GM23248 (cell line): ENCODE data around the gene WASL. TPM values are rescaled to one million over a fixed set of nuclear protein-coding genes. Genes with fewer than 3 reads are reported as not detected.

Experiments used
- DNase-seq: peaks from one replicate; pipeline ENCODE4 v3.0.0-alpha.2; 2015
- H2AFZ ChIP-seq: fragments of 200-600 bp; sonication (generic); 2 replicates; pipeline ENCODE4 v1.6.1; 2016; ENCODE audit warnings: antibody characterized with exemption
- H3F3A ChIP-seq: fragments of 200-600 bp; sonication (generic); 2 replicates; pipeline ENCODE4 v1.6.1; 2016; ENCODE audit warnings: mild to moderate bottlenecking, antibody characterized with exemption, mixed run types; ENCODE audit not compliant: insufficient read depth
- H3K27ac ChIP-seq: fragments of 200-600 bp; sonication (generic); 2 replicates; pipeline ENCODE4 v1.5.1; 2016; ENCODE audit warnings: mild to moderate bottlenecking
- H3K27me3 ChIP-seq: fragments of 200-600 bp; sonication (generic); replicated peaks from 2 replicates; pipeline ENCODE4 v1.6.1; 2016; ENCODE audit warnings: mild to moderate bottlenecking; ENCODE audit not compliant: insufficient read depth
- H3K36me3 ChIP-seq: fragments of 200-600 bp; sonication (generic); 2 replicates; pipeline ENCODE4 v1.6.1; 2016; ENCODE audit warnings: low read depth, mild to moderate bottlenecking
- H3K4me1 ChIP-seq: fragments of 200-600 bp; sonication (generic); 2 replicates; pipeline ENCODE4 v1.6.1; 2016; ENCODE audit warnings: mild to moderate bottlenecking; ENCODE audit not compliant: insufficient read depth
- H3K4me2 ChIP-seq: fragments of 200-600 bp; sonication (generic); one replicate; pipeline ENCODE4 v1.6.1; 2016; ENCODE audit warnings: mild to moderate bottlenecking; ENCODE audit not compliant: unreplicated experiment
- H3K4me3 ChIP-seq: fragments of 200-600 bp; sonication (generic); 2 replicates; pipeline ENCODE4 v1.5.1; 2016; ENCODE audit warnings: mild to moderate bottlenecking
- H3K79me2 ChIP-seq: fragments of 200-600 bp; sonication (generic); 2 replicates; pipeline ENCODE4 v1.6.1; 2016; ENCODE audit warnings: mild to moderate bottlenecking; ENCODE audit not compliant: insufficient read depth
- H3K9ac ChIP-seq: fragments of 200-600 bp; sonication (generic); 2 replicates; pipeline ENCODE4 v1.6.1; 2016; ENCODE audit warnings: mild to moderate bottlenecking
- H3K9me2 ChIP-seq: fragments of 200-600 bp; sonication (generic); 2 replicates; pipeline ENCODE4 v1.6.1; 2016; ENCODE audit warnings: mixed run types, mild to moderate bottlenecking, moderate library complexity; ENCODE audit not compliant: insufficient read depth
- H3K9me3 ChIP-seq: fragments of 200-600 bp; sonication (generic); one replicate; pipeline ENCODE4 v1.6.1; 2017; ENCODE audit warnings: low read depth
- H4K20me1 ChIP-seq: fragments of 200-600 bp; sonication (generic); 2 replicates; pipeline ENCODE4 v1.6.0; 2016; ENCODE audit not compliant: insufficient read depth
- EZH2 ChIP-seq: fragments of 200-600 bp; sonication (generic); IDR thresholded peaks from 2 replicates; pipeline ENCODE4 v1.6.1; 2018; ENCODE audit warnings: antibody characterized with exemption, mild to moderate bottlenecking; ENCODE audit not compliant: insufficient read depth, poor library complexity, severe bottlenecking
- EZH2phosphoT487 ChIP-seq: fragments of 200-600 bp; sonication (generic); IDR thresholded peaks from 2 replicates; pipeline ENCODE4 v1.6.1; 2018; ENCODE audit warnings: antibody characterized with exemption, moderate library complexity, mild to moderate bottlenecking, low read depth; ENCODE audit not compliant: insufficient read depth
- WGBS, 2 experiments: methylation state at CpG; one replicate each; pipeline ENCODE4 v1.1.6; 2015 to 2017; ENCODE audit warnings: low lambda C conversion rate in 2 of 2, low coverage in 1 of 2; ENCODE audit errors: missing lambda C conversion rate in 2 of 2; 5-methylcytosine and 5-hydroxymethylcytosine counted together
- in situ Hi-C: fragments of 300-500 bp; cut with MboI; formaldehyde crosslinking; loops from 2 replicates; pipeline ENCODE4 v1.15.0; 2020
- polyA plus RNA-seq: library from polyadenylated mRNA; unstranded; fragments of >200 nt; fragmentation: Nextera tagmentation; extraction: Ambion mirVana; gene quantifications from 2 replicates; pipeline ENCODE4 v1.2.1, GENCODE V29; 2016
- total RNA-seq: library from RNA; depleted of rRNA; stranded (reverse); fragments of >200 nt; shearing (Covaris generic); gene quantifications from 2 replicates; pipeline ENCODE4 v1.2.3, GENCODE V29; 2014

The WASL gene
- total and polyA plus RNA-seq, 2 experiments from 2014 or later: 11.6 to 20.7 TPM

DNA sequence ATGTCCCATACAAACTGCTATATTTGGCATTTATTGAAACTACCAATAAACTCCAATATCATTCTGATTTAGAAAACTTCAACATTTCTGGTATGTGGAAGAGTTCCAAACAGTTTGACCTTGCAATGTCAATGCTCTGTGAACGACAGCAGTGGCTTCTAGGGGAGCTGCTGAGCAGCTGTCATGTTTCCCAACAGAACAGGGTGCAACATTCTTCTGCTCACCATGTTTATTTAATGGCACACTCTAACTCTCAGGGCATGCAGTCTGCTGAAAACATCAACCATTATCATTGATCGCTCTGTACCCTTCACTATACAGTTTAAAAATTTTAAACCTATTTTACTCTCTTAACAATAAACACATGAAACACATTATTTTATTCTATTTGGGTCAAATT, 67.2 kb downstream of the WASL start:
- TF ChIP-seq EZH2phosphoT487 (no peak), EZH2 (no peak)
- Histone ChIP-seq H3K4me2 (no peak overlapping the region), H3K9me3 (no peaks in the 10 kb centered on the region), H3K4me3 (no peak overlapping the region), H3K9ac (no peak overlapping the region), H3K4me1 (peaks cover 5% of the 10 kb centered on the region), H2AFZ (no peak overlapping the region), H3K27me3 (no peaks in the 10 kb centered on the region), H3K9me2 (no peaks in the 10 kb centered on the region), H3K27ac (no peak overlapping the region), H3F3A (peaks cover 23% of the 10 kb centered on the region; the same call in 1 of the 2 replicates), H3K36me3 (peaks cover 13% of the 10 kb centered on the region; the same call in 1 of the 2 replicates), H3K79me2 (no peaks in the 10 kb centered on the region), H4K20me1 (no peaks in the 10 kb centered on the region)
- DNase-seq: no peak
- in situ Hi-C loops: no loop called here
- 56 to 60% methylated on average over 2 of the region's 2 CpGs for WGBS, 2 experiments

GRCh38 chr7:123680580-123680979, 68.2 kb downstream of the WASL start:
- no peak overlapping the region for H3K4me3 ChIP-seq
- H3K4me2 ChIP-seq: no peak overlapping the region
- in situ Hi-C loops: no loop called here
- H3K9ac ChIP-seq: no peak overlapping the region
- no peaks in the 10 kb centered on the region for H3K9me2 ChIP-seq
- H3F3A ChIP-seq: peaks cover 29% of the 10 kb centered on the region
- H3K27me3 ChIP-seq: no peaks in the 10 kb centered on the region
- H4K20me1 ChIP-seq: no peaks in the 10 kb centered on the region
- peaks cover 12% of the 10 kb centered on the region for H3K4me1 ChIP-seq
- no peak overlapping the region for H2AFZ ChIP-seq
- peaks cover 13% of the 10 kb centered on the region; the same call in 1 of the 2 replicates for H3K36me3 ChIP-seq
- TF ChIP-seq EZH2phosphoT487 (no peak), EZH2 (no peak)
- no peaks in the 10 kb centered on the region for H3K9me3 ChIP-seq
- 84 to 95% methylated on average over 3 of the region's 3 CpGs for WGBS, 2 experiments
- no peak overlapping the region for H3K27ac ChIP-seq
- DNase-seq: no peak
- no peaks in the 10 kb centered on the region for H3K79me2 ChIP-seq

- Histone ChIP-seq H3F3A (peaks cover 38% of the 10 kb centered on the region), H3K4me1 (peaks cover 22% of the 10 kb centered on the region), H3K27ac (no peak overlapping the region), H3K4me3 (no peak overlapping the region), H4K20me1 (no peaks in the 10 kb centered on the region), H3K27me3 (no peaks in the 10 kb centered on the region), H3K36me3 (peaks cover 13% of the 10 kb centered on the region; the same call in 1 of the 2 replicates), H3K9me2 (no peaks in the 10 kb centered on the region), H3K9me3 (no peaks in the 10 kb centered on the region), H2AFZ (no peak overlapping the region), H3K79me2 (no peaks in the 10 kb centered on the region), H3K4me2 (no peak overlapping the region), H3K9ac (no peak overlapping the region)
- DNase-seq: no peak
- in situ Hi-C loops: no loop called here
- WGBS, 2 experiments: 93 to 98% methylated on average over 3 of the region's 3 CpGs
- no peak for TF ChIP-seq EZH2phosphoT487
- no peak for TF ChIP-seq EZH2
Measured at GRCh38 chr7:123679614-123680013, 69.2 kb downstream of the WASL start.

GRCh38 chr7:123677061-123677715, 71.6 kb downstream of the WASL start:
- H3K9me2 ChIP-seq: no peaks in the 10 kb centered on the region
- H3K79me2 ChIP-seq: no peaks in the 10 kb centered on the region
- H3K9ac ChIP-seq: no peak overlapping the region
- H3K27ac ChIP-seq: no peak overlapping the region
- H2AFZ ChIP-seq: no peak overlapping the region
- H3K4me2 ChIP-seq: no peak overlapping the region
- H3K4me1 ChIP-seq: peaks cover 28% of the 10 kb centered on the region
- H3K9me3 ChIP-seq: no peaks in the 10 kb centered on the region
- no peaks in the 10 kb centered on the region for H3K27me3 ChIP-seq
- in situ Hi-C loops: no loop called here
- H4K20me1 ChIP-seq: no peaks in the 10 kb centered on the region
- WGBS, 2 experiments: 99 to 100% methylated on average over 2 of the region's 2 CpGs
- TF ChIP-seq EZH2 (no peak), EZH2phosphoT487 (no peak)
- peaks cover 32% of the 10 kb centered on the region for H3F3A ChIP-seq
- peaks cover 10% of the 10 kb centered on the region; the same call in 1 of the 2 replicates for H3K36me3 ChIP-seq
- no peak for DNase-seq
- H3K4me3 ChIP-seq: no peak overlapping the region

DNA sequence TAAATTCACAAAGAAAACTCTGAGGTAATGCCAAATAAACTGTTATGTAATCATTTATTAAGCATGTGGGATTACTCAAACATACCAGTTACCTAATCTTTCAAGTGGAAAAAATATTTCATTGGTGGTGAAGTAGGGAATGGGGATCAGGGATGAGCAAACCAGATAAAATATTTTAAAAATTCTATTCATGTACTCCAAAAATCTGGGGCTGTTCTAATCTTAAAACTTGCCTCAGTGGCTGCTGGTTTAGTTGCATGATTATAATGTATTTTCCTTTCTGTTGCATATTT, 73.7 kb downstream of the WASL start:
- Histone ChIP-seq H3K27me3 (no peaks in the 10 kb centered on the region), H3K9me3 (no peaks in the 10 kb centered on the region), H3K4me2 (peak overlapping the region; percentile 60), H3K36me3 (no peaks in the 10 kb centered on the region), H3K9me2 (no peaks in the 10 kb centered on the region), H3K4me1 (peaks cover 28% of the 10 kb centered on the region), H3K9ac (peak overlapping the region; percentile 40; the same call in 1 of the 2 replicates), H2AFZ (no peak overlapping the region), H3K4me3 (peak overlapping the region; percentile 6; the same call in 1 of the 2 replicates), H4K20me1 (no peaks in the 10 kb centered on the region), H3K27ac (peak overlapping the region; percentile 84), H3F3A (peaks cover 32% of the 10 kb centered on the region), H3K79me2 (no peaks in the 10 kb centered on the region)
- TF ChIP-seq EZH2phosphoT487 (no peak), EZH2 (no peak)
- DNase-seq: peak; percentile 76
- in situ Hi-C loops: no loop called here
